Ramos (cell line): Measurements from ENCODE around the gene LRMDA.

Experiments
- in situ Hi-C: fragments of 300-500 bp; cut with MboI; formaldehyde crosslinking; loops from one replicate; pipeline ENCODE4 v1.14.3; 2022; ENCODE audit warnings: low sequenced_read_pairs; ENCODE audit not compliant: unreplicated experiment

Gene LRMDA

DNA sequence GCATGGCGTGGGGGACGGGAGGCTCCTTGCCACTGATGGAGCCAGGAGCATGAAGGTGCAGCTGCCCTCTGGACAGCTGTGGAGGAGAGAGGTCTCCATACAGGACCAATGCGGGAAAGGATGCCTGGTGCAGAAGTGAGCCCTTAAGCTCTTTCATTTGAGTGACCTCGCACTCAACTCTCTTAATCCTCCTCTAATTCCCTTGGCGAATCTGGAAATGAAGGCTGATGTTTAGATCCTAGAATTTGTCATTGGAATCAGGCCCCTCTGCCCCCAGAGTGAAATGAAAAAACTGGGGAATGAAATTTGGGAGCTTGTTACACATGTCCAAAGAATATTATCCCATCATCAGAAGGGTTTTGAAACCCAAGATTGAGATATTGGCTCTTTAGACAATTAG, 639.5 kb downstream of the LRMDA start:
- in situ Hi-C loops, result no loop called here

- in situ Hi-C loops, result no loop called here
Observed at GRCh38 chr10:76071653-76072365, 640.4 kb downstream of the LRMDA start.

DNA sequence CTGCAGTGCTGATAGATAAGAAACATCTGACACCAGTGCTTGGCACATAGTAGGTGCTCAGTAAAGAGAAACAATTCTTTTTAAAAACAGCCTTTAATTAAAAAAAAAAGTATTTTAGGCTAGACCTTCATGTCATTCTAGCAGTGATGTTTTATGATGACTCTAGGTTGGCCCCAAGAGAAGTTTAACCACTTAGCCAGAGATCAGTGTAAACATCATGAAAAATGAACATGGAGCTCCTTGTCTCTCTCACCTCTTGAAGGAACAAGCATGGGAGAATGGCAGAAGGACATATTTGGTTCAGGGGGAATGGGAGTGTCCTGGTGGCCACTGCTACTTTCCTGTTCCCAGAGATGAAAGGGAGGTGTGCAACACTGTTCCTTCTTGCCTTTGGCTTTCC, 641.0 kb downstream of the LRMDA start:
- in situ Hi-C loops, result no loop called here

- in situ Hi-C loops, result no loop called here
Observed at GRCh38 chr10:76073524-76073923, 642.1 kb downstream of the LRMDA start.

DNA sequence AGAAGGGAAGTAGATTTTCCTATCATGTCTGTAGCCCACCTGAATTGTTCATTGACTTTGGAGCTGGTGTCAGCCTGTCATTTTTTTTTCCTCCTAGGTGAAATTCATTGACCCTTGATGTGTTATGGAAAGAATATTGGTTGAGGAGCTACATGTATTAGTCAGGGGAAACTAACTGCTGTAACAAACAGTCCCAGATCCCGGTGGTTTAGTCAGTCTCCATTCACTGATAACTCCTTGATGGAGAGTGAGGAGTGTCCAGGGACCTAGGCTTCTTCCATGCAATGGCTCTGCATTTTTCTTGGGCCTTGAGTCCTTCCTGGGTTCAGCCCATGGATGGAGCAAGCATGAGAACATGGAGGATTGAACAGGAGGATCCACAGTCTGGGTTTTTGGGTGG, 643.2 kb downstream of the LRMDA start:
- in situ Hi-C loops, result no loop called here

DNA sequence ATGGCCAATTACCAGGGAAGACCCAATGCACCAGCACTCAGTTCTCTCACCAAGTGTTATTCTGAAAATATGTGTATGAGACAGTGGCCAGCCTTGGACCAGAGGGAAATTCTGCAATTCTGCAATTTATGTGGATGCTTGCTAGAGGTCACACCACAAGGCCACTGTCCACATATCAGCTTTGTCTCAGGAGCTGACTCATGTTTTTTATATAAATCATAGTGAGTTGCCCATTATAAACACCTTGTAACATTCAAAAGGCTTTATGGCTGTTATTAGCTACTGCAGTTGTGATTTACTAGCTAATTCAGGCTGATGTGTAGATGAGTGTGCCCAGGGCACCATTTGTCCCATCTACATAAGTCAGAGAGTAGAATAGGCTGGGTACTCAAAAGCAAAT, 649.0 kb downstream of the LRMDA start:
- in situ Hi-C loops, result no loop called here

- in situ Hi-C loops, result no loop called here
Observed at GRCh38 chr10:76080991-76081390, 649.6 kb downstream of the LRMDA start.

DNA sequence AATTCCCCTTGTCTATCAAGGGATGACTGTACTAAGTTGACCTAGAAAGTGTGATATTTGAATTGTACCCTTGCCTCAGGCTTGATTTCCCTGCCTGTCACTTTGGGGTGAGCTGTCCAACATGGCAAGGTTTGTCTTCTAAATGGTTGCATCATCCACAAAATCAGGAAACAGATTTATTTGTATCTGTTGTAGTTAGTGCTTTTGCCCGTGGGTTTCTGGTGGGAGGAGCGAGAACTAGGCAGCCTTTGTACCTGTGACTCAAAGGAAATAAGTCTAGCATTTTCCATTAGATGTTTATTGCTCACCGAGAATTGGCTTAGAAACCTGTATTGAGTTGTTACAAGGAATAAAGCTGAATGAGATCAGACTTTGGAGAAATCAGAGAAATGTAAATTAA, 650.8 kb downstream of the LRMDA start:
- in situ Hi-C loops, result no loop called here

GRCh38 chr10:76082956-76083355, 651.5 kb downstream of the LRMDA start:
- in situ Hi-C loops, result no loop called here

- in situ Hi-C loops, result no loop called here
Observed at GRCh38 chr10:76085002-76085816, 653.8 kb downstream of the LRMDA start.

DNA sequence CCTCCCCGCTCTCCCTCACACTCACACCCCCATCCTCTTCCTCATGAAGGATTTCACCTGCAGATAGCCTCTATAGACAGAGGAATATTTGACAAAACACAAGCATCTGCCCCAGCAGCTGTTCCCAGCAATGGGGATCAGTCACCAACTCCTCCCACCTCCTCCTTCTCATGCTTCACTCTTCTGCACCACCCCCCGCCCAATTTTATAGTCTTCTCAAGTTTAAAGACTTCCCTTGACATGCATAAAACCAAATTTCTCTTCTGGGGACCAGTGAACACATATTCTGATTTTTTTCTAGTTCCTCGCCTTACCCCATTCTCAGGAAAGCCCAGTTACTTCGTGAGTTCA, 654.4 kb downstream of the LRMDA start:
- in situ Hi-C loops, result no loop called here

- in situ Hi-C loops, result no loop called here
Observed at GRCh38 chr10:76086170-76086760, 654.8 kb downstream of the LRMDA start.

- in situ Hi-C loops, result no loop called here
Observed at GRCh38 chr10:76086761-76087639, 655.6 kb downstream of the LRMDA start.

GRCh38 chr10:76088008-76088407, 656.6 kb downstream of the LRMDA start:
- in situ Hi-C loops, result no loop called here

DNA sequence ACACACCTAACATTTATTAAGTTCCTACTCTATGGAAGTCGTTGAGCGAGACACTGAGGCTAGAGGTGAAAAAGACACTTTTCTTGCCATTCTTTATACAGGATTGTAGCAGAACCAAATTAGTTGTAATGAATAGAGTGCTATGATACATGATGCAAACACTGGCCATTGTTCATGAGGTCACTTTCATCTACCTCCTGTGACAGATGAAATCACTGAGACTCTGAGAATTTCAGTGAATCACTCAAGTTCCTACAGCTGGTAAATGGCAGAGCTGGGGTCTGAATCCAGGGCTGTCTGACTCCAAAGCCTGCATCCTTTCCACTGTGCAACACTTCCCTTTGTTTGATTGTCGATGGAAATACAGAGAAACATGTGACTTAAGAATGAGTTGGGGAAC, 657.6 kb downstream of the LRMDA start:
- in situ Hi-C loops, result no loop called here

DNA sequence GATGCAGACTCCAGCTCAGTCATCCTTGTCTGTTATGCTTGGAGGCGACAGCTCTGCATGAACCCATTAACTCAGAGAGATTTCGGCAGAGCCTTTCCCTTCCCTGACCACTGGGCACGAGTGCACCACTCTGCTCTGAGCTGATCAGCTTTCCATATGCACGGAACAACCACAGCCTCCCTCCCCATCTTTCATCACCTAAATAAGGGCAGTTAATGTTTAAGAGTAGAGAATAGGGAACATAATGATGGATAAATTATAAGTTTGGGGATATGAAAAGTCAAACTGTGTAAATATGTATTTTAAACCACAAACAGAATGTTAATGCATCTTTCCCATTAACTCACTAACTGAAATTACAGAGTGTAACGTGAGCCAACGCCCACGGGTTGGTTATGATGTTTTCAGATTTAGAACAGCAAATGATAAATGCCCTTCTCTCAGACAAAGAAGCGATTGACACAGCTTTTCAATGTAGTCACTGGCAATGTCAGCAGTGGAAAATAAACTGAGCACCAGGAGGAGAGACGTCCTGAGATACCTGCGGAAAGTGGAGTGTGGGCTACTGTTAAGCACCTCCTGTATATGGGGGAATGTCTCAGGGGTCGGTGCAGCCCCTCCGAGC, 658.2 kb downstream of the LRMDA start:
- in situ Hi-C loops, result no loop called here

DNA sequence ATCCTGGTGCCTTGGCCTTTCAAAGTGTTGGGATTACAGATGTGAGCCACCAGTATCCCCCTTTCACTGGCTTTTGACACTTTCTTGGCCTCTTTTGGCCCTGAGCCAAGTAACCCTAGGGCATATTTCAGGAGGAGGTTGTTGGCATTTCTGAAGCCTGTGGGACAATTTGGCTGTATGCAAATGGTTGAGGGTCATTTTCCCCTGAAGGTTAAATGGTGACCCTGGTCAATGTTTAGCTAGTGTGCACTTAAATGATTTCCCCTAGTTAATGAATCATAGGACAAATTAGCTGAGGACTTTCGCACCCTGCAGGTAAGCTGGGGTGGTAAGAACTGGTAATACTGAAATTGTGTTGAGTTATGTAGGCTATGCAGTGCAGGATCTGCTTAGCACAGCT, 660.5 kb downstream of the LRMDA start:
- in situ Hi-C loops, result no loop called here

GRCh38 chr10:76106611-76107010, 675.2 kb downstream of the LRMDA start:
- in situ Hi-C loops, result no loop called here

GRCh38 chr10:76108563-76109359, 677.3 kb downstream of the LRMDA start:
- in situ Hi-C loops, result no loop called here
